Body of pancreas (tissue), 4 donors: ENCODE measurements around the gene OSBPL2.

Experiments used
- POLR2A ChIP-seq, 3 donors: fragments of 450-650 bp; IDR thresholded peaks; one replicate each; pipeline ENCODE4 v1.6.1; 2016; ENCODE audit warnings: antibody characterized with exemption in 3 of 3, mild to moderate bottlenecking in 2 of 3
- TF ChIP-seq, protein P1 (sequence below), 7 experiments: fragments of 450-650 bp in 4 of 7; fragments of 200-600 bp in 3 of 7; sonication (generic) in 3 of 7; IDR thresholded peaks; one replicate each; pipeline ENCODE4 v1.5.1; 2016 to 2019; ENCODE audit warnings: antibody characterized with exemption in 7 of 7

DNA sequence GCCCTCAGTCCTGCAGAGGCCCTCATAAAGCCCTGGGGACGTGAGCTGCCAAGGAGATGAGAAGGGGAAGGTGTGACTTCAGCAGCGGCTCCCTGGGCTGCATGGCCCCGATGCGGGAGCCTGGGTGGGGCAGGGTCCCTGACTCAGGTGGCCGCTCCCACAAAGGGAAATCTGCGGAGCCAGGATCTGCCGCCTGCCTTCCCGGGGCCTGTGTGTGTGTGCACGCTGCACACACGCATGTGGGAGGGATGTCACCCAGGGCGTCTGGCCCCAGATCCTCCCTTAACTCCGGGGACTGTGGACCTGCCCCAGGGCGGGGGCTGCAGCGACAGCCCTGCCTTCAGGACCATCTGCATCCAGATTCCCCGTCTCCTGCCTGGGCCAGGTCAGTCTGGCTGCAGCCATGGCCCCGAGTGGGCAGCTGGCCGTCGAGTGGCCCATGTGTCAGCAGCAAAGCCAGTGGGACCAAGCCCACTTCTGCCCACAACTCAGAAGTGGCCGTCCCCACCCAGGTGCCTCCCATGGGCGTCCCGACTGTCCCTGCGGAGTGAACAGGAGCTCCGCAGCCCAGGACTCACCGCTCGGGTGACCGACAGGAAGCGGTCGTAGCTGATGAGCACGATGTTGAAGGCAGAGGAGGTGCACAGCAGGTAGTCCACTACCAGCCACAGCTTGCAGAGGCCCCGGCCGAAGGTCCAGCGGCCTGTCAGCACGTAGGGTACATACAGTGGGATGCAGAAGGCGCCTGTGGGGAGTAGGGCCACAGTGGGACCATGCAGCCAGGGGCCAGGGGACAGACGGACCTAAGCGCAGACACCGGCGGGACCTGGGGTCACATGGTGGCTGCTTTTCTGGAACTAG, 20.2 kb upstream of the OSBPL2 start:
- TF ChIP-seq POLR2A (IDR thresholded peaks at IDR 0.05), result no peak
- TF ChIP-seq, protein P1, sequence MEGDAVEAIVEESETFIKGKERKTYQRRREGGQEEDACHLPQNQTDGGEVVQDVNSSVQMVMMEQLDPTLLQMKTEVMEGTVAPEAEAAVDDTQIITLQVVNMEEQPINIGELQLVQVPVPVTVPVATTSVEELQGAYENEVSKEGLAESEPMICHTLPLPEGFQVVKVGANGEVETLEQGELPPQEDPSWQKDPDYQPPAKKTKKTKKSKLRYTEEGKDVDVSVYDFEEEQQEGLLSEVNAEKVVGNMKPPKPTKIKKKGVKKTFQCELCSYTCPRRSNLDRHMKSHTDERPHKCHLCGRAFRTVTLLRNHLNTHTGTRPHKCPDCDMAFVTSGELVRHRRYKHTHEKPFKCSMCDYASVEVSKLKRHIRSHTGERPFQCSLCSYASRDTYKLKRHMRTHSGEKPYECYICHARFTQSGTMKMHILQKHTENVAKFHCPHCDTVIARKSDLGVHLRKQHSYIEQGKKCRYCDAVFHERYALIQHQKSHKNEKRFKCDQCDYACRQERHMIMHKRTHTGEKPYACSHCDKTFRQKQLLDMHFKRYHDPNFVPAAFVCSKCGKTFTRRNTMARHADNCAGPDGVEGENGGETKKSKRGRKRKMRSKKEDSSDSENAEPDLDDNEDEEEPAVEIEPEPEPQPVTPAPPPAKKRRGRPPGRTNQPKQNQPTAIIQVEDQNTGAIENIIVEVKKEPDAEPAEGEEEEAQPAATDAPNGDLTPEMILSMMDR (IDR thresholded peaks at IDR 0.05), result no peak
